ENCODE measurements around the gene UNC45A. TPM values are rescaled to one million over a fixed set of nuclear protein-coding genes. Genes with fewer than 3 reads are reported as not detected.
A peak's percentile ranks its signal among the peaks of the same experiment; 100 is the strongest.
"Not testable (repeated sequence)": the region's sequence is repeated elsewhere in the genome, so short reads cannot be mapped to it uniquely, and the experiment has no call there.

UNC45A gene
- total RNA-seq, 1 experiment from 2014 or later, result 58.4 TPM

DNA sequence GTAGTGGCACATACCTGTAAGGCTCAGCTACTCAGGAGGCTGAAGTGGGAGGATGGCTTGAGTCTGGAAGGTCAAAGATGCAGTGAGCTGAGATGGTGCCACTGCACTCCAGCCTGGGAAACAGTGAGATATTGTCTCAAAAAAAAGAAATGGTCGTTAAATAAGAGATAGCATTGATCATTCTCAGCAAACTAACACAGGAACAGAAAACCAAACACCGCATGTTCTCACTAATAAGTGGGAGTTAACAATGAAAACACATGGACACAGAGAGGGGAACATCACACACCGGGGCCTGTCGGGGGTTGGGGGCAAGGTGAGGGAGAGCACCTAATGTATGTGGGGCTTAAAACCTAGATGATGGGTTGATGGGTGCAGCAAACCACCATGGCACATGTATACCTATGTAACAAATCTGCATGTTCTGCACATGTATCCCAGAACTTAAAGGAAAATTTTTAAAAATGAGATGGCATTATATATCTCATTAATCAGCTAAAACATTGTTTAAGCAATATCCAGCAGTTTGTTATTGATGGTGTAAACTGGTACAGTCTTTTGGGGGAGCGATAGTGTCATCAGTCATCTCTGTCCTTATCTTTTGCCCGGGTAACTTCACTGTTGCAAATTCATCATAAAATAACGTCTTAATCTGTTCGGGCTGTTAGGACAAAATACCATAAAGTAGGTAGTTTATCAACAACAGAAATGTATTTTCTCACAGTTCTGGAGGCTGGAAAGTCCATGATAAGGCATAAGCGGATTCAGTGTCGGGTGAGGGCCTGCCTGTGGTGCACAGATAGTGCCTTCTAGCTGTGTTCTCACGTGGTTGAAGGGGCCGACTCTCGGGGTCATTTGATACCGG, 33.7 kb upstream of the UNC45A start:
- peak; percentile 47 for DNase-seq (ENCODE audit: low read depth, low spot score)
- in situ Hi-C loops (cut with HindIII; ENCODE audit: low pct_unique_long_range_greater_than_20kb, low sequenced_read_pairs), result no loop called here

GRCh38 chr15:90902040-90902839, 32.8 kb upstream of the UNC45A start:
- in situ Hi-C loops (cut with HindIII; ENCODE audit: low pct_unique_long_range_greater_than_20kb, low sequenced_read_pairs), result no loop called here

DNA sequence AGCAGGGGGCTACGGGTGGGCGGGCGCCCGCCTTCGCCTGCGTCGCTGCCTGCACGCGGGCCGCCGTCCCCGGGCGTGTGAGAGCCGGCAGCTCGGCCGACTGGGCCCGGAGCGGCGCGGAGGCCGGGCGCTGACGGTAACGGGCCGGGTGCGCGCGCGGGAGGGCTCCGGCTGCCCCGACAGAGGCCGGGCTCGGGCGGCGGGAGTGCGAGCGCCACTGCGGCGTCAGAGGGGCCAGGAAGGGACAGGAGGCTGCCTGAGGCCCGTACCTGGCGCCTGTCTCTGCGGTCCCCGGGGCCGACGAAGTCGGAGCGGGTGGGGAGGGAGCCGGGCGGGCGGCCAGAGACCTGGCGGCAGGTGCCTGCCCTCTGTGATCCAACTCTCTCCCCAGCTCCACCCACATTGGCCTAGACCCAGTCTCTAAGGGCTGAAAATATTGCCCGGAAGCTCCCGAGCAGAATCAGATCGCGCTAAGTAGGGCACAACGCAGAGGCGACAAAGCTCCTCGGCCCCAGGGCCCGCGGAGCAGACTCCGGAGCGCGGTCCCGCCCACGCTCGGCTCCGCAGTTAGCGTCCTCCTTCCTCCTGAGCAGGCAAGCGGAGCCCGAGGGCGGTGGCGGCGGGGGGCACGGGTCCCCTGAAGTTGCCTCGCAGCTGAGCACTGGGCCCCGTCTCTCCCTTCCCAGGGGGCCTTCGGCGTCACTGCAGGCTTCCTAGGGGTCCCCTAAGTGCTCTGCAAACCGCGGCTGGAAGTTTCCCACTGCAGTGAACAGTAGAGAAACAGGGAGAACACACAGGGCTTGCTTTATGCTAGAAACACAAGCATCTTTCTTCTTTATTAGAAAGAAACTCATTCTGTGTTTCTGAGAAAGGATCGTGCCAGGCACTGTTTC, 32.0 kb upstream of the UNC45A start, which contains the start of gene MAN2A2:
TSS of gene MAN2A2 (plus strand) at position 463 of the 893 bp plus-strand sequence. CDS start 906 bp downstream, outside the sequence.
- DNase-seq (ENCODE audit: low read depth, low spot score), result peak; percentile 34
- in situ Hi-C loops (cut with HindIII; ENCODE audit: low pct_unique_long_range_greater_than_20kb, low sequenced_read_pairs), result no loop called here

More at GRCh38 chr15:90902040-90902839, 32.8 kb upstream of the UNC45A start:
- peak; percentile 74 for DNase-seq (ENCODE audit: low read depth, low spot score)

DNA sequence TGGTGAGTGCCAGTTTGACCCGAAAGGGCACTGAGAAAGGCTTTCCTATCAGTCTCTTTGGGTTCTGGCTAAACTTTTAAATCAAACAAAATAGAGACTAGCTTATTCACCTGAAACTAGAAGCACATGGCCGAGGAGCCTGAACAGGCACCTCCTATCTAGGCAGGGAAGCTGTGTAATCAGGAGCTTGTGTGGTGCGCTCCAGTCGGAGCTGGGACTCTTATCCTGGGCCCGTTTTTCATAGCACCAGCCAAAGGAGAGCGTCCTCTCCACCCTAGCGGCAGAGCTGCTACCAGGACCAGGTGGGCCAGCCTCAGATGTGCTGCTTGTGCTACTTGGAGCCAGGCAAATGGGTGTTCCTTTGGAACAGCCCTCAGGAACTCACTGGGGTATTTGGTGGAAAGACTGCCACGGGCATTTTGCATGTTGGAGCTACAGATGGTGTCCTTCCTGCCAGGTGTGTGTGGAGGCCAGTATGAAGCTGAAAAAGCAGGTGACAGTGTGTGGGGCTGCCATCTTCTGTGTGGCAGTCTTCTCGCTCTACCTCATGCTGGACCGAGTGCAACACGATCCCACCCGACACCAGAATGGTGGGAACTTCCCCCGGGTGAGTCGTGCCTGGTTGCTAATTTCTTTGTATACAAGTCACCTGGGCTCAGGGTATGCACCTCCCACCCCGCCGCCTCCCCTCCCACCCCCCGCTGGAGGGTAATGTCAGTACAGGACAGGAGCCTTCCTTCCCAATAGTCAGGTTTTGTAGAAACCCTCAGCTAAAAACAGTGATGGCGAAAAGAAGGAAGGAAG, 31.1 kb upstream of the UNC45A start:
- peak; percentile 53 for DNase-seq (ENCODE audit: low read depth, low spot score)

DNA sequence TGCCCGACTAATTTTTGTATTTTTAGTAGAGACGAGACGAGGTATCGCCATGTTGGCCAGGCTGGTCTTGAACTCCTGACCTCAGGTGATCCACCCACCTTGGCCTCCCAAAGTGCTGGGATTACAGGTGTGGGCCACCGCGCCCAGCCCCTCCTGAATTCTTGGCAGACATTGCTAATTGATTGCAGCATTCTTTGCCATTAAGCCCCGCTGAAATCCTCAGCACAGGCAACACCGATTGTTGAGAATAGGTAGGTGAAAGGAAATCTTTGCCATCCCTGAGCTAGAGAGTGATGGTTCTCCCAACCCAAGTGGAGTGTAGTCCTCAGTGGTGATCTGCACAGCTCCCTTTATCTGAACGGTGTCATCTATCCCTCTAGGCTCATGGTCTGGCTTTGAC, 30.3 kb upstream of the UNC45A start:
- DNase-seq (ENCODE audit: low read depth, low spot score), result no peak
- in situ Hi-C loops (cut with HindIII; ENCODE audit: low pct_unique_long_range_greater_than_20kb, low sequenced_read_pairs), result no loop called here

More for the DNA sequence above, 31.1 kb upstream of the UNC45A start:
- in situ Hi-C loops (cut with HindIII; ENCODE audit: low pct_unique_long_range_greater_than_20kb, low sequenced_read_pairs), result no loop called here

DNA sequence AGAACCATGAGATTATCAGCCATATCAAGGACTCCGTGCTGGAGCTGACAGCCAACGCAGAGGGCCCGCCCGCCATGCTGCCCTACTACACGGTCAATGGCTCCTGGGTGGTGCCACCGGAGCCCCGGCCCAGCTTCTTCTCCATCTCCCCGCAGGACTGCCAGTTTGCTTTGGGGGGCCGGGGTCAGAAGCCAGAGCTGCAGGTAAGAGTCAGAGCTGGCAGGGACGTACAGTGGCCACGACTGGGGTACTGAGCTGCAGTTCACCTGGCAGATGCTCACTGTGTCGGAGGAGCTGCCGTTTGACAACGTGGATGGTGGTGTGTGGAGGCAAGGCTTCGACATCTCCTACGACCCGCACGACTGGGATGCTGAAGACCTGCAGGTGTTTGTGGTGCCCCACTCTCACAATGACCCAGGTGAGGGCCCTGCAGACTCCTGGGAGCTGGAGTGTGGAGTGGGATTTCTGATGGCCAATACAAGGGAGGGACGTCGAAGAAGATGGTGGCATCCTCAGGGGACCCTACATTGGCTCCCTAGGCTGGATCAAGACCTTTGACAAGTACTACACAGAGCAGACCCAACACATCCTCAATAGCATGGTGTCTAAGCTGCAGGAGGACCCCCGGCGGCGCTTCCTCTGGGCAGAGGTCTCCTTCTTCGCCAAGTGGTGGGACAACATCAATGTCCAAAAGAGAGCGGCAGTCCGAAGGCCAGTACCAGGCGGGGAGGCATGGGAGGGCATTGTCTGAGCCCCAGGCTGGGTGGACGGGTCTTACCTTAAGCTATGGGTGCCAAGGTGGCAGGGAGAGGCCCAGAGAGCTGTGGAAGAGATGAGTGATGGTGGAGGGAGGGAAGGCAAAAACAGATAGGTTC, 29.5 kb upstream of the UNC45A start:
- DNase-seq (ENCODE audit: low read depth, low spot score), result no peak
- in situ Hi-C loops (cut with HindIII; ENCODE audit: low pct_unique_long_range_greater_than_20kb, low sequenced_read_pairs), result no loop called here

DNA sequence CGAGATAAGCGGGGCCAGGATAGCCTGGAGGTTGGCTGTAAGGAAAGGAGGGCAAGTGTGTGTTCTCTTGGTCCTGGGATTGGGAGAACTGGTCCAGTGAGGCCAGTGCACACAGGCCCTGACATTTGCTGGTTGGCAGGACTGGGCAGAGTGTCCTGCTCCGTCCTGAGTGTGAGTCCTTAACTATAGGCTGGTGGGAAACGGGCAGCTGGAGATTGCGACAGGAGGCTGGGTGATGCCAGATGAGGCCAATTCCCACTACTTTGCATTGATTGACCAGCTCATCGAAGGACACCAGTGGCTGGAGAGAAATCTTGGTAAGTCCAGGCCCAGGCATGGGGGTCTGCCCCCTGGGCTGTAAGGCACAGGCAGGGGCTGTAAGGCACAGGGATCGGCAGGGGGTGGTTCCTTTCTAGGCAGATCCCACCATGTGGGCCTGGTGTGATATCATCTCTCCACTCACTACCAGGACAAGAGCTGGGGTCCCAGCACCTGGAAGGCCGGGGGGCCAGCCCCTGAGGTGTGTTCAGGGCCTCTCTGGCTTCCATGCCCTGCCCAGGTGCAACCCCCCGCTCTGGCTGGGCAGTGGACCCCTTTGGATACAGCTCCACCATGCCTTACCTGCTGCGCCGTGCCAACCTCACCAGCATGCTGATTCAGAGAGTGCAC, 28.8 kb upstream of the UNC45A start:
- in situ Hi-C loops (cut with HindIII; ENCODE audit: low pct_unique_long_range_greater_than_20kb, low sequenced_read_pairs), result no loop called here
- DNase-seq (ENCODE audit: low read depth, low spot score), result no peak

GRCh38 chr15:90907051-90907660, 27.9 kb upstream of the UNC45A start:
- DNase-seq (ENCODE audit: low read depth, low spot score), result no peak
- in situ Hi-C loops (cut with HindIII; ENCODE audit: low pct_unique_long_range_greater_than_20kb, low sequenced_read_pairs), result no loop called here

- DNase-seq (ENCODE audit: low read depth, low spot score), result peak; percentile 56
- in situ Hi-C loops (cut with HindIII; ENCODE audit: low pct_unique_long_range_greater_than_20kb, low sequenced_read_pairs), result no loop called here
Measured at GRCh38 chr15:90907838-90908507, 27.1 kb upstream of the UNC45A start.

- in situ Hi-C loops (cut with HindIII; ENCODE audit: low pct_unique_long_range_greater_than_20kb, low sequenced_read_pairs); DNase-seq (ENCODE audit: low read depth, low spot score): not testable (repeated sequence)
Measured at GRCh38 chr15:90909449-90909848, 25.6 kb upstream of the UNC45A start.

- no peak for DNase-seq (ENCODE audit: low read depth, low spot score)
- in situ Hi-C loops (cut with HindIII; ENCODE audit: low pct_unique_long_range_greater_than_20kb, low sequenced_read_pairs), result no loop called here
Measured at GRCh38 chr15:90909976-90910375, 25.1 kb upstream of the UNC45A start.

DNA sequence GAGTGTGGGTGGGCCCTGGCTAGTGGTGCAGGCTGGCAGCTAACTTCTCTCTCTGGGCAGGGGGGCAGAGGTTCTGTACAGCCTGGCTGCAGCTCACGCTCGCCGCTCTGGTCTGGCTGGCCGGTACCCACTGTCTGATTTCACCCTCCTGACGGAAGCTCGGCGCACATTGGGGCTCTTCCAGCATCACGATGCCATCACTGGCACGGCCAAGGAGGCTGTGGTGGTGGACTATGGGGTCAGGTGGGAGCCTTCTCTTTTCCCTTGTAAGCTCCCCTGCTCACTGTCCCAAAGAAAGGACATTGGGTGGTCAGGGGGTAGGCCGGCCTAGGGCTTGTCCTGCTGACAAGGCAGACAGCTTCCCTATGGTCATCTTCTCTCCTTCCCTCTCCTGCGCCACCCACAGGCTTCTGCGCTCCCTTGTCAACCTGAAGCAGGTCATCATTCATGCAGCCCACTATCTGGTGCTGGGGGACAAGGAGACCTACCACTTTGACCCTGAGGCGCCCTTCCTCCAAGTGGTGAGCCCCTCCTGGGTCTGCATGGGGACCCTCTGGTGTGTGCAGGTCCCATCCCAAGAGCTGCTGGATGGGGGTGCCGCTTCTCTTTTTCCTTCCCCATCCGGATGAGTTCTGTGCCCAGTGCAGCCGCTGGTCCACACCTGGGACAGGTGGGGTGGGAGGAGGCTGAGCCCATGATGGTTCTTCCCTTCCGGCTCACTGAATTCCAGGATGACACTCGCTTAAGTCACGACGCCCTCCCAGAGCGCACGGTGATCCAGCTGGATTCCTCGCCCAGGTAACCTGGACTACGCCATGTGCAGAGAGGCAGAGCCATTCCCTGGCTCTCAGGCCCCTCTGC, 24.4 kb upstream of the UNC45A start:
- in situ Hi-C loops (cut with HindIII; ENCODE audit: low pct_unique_long_range_greater_than_20kb, low sequenced_read_pairs), result no loop called here

DNA sequence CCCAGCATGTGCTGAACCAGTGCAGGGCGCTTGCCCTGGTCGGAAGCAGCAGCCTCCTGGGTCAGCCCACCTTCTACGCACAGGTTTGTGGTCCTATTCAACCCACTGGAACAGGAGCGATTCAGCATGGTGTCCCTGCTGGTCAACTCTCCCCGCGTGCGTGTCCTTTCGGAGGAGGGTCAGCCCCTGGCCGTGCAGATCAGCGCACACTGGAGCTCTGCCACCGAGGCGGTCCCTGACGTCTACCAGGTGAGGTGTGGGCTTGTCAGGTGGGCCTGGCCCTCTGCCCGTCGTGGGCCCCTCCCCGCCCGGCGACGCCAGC, 23.8 kb upstream of the UNC45A start:
- DNase-seq (ENCODE audit: low read depth, low spot score), result no peak
- in situ Hi-C loops (cut with HindIII; ENCODE audit: low pct_unique_long_range_greater_than_20kb, low sequenced_read_pairs), result no loop called here

More for the DNA sequence above, 24.4 kb upstream of the UNC45A start:
- DNase-seq (ENCODE audit: low read depth, low spot score), result no peak
